SH-SY5Y (cell line): ENCODE measurements around the gene PCGF2.

Source experiments
- GATA2 ChIP-seq: IDR thresholded peaks from 2 replicates; pipeline ENCODE4 v1.6.1; 2011; ENCODE audit warnings: mild to moderate bottlenecking, low read depth, low read length
- GATA3 ChIP-seq: IDR thresholded peaks from 2 replicates; pipeline ENCODE4 v1.6.1; 2011; ENCODE audit warnings: low read depth, mild to moderate bottlenecking, low read length, moderate library complexity

DNA sequence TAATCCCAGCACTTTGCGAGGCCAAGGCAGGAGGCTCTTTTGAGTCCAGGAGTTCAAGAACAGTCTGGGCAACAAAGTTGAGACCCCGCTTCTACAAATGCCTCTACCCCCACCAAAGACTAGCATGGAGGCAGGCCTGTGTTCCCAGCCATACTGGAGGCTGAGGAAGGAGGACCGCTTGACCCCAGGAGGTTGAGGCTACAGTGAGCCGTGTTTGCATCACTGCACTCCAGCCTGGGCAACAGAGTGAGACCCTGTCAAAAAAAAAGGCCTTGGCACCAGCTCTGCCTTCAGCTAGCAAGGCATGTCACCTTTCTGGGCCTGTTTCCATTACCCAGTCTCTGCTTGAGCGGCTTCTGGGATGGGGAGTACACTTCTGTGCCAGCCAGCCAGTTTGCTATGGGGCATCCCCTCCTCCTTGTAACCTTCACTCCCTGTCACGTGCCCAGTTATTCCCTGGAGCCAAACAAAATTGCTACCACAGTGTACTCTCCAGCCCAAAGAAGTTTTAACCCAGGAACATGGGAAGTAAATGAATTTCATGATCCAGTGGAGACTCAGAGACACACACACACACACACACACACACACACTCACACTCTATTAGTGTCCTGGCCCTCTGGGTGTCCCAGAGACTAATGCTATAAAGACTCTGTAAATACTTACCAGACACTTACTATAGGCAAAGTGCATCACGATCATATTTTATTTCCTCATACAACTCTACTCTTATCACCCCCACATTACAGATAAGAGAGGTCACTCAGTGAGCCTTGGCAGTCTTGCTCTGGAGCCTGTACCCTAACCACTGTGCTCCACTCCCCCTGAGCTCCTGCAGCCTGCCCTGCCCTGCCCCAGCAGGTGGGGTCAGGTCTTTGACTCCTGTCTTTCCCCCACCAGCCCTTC, 15.5 kb downstream of the PCGF2 start:
- no peak for TF ChIP-seq GATA2
- no peak for TF ChIP-seq GATA3
